Mammary epithelial cell (primary cell): ENCODE measurements around the gene CABLES1.

Source experiments
- EZH2 ChIP-seq: IDR thresholded peaks from 2 replicates; pipeline ENCODE4 v1.6.1; 2012; ENCODE audit warnings: low read length, inconsistent platforms, borderline replicate concordance
- TF ChIP-seq, protein P1 (sequence below), 2 donors: IDR thresholded peaks in 1 of 2; conservative IDR thresholded peaks in 1 of 2; 2 replicates each; pipeline ENCODE4 v1.5.1; 2011 to 2012; ENCODE audit warnings: inconsistent platforms in 2 of 2, low read length in 2 of 2, mild to moderate bottlenecking in 2 of 2, control low read depth in 1 of 2, low read depth in 1 of 2; ENCODE audit not compliant: insufficient read depth in 1 of 2; ENCODE audit errors: extremely low read depth in 1 of 2

DNA sequence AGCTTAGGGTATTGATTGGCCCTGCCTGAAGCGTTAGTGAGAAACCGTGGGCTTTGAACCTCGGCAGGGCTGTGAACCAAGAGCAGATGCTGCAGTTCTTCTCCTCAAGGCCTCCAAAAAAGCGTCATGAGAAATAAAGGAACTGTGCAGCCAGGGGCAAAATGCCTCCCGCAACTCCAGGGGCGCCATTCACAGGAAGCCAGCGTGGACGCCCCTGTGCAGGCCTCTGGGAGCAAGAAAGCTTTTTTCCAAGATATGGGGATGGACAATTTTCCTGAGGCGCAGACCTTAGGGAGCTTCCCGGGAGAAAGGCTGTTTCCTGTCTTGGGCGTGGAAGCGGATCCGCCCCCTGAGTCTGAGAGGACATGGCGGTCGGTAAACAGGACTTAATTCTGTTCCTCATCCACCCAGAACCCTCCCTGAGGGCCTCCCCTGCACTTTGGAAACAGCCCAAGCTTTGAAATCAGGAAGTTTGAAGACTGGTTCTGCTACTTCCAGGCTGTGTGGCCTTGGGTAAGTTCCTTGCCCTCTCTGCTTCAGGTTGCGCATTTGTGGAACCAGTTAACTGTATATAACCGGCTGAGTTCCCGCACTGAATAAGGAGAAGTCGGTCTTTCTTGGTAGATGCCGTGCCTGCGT is 29.6 kb upstream of the CABLES1 start:
- TF ChIP-seq, protein P1, sequence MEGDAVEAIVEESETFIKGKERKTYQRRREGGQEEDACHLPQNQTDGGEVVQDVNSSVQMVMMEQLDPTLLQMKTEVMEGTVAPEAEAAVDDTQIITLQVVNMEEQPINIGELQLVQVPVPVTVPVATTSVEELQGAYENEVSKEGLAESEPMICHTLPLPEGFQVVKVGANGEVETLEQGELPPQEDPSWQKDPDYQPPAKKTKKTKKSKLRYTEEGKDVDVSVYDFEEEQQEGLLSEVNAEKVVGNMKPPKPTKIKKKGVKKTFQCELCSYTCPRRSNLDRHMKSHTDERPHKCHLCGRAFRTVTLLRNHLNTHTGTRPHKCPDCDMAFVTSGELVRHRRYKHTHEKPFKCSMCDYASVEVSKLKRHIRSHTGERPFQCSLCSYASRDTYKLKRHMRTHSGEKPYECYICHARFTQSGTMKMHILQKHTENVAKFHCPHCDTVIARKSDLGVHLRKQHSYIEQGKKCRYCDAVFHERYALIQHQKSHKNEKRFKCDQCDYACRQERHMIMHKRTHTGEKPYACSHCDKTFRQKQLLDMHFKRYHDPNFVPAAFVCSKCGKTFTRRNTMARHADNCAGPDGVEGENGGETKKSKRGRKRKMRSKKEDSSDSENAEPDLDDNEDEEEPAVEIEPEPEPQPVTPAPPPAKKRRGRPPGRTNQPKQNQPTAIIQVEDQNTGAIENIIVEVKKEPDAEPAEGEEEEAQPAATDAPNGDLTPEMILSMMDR (conservative IDR thresholded peaks at IDR 0.05 in 1 of 2, IDR thresholded peaks at IDR 0.05 in 1 of 2; ENCODE audit: extremely low read depth in 1 of 2, insufficient read depth in 1 of 2, low read depth in 1 of 2, low read length in 2 of 2) = no peak
- no peak for TF ChIP-seq EZH2
